DND-41 (cell line): ENCODE results near the gene ADAMTS19.

Source experiments
- EZH2 ChIP-seq: IDR thresholded peaks from 3 replicates; pipeline ENCODE4 v1.6.1; 2012; ENCODE audit warnings: borderline replicate concordance, low read depth, mild to moderate bottlenecking, moderate library complexity, low read length, inconsistent platforms; ENCODE audit not compliant: severe bottlenecking
- TF ChIP-seq, protein P1 (sequence below): IDR thresholded peaks from 2 replicates; pipeline ENCODE4 v1.5.1; 2012; ENCODE audit warnings: borderline replicate concordance, low read length, moderate library complexity, mild to moderate bottlenecking; ENCODE audit not compliant: poor library complexity, severe bottlenecking; ENCODE audit errors: extremely low read depth

DNA sequence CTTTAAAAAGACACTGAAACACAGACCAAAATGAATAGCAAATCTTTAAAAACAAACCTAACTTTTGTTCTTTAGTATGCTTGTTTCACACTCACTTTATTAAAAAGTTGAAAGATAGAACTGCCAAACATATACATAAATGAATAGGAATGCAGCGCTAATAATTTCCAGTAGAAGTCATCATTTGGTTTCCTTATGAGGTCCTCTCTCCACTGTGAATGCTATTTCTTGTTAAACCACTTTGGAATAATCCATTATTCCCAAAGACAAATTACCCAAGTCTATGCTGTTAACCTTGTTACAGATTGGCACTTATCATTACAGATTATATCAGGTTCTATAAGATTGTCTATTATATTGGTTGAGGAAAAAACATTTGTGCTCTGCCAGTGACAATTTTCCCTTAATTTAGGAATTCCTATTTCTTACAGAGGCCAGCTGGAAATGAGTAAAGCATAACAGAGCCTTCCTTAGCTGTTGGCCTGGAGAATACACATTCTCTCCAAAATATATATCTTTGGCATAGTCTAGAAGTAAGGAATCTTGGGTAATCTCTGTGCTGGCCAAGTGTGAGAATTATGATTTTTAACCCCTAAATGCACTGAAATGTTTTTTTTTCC, 258.5 kb downstream of the ADAMTS19 start:
- TF ChIP-seq, protein P1, sequence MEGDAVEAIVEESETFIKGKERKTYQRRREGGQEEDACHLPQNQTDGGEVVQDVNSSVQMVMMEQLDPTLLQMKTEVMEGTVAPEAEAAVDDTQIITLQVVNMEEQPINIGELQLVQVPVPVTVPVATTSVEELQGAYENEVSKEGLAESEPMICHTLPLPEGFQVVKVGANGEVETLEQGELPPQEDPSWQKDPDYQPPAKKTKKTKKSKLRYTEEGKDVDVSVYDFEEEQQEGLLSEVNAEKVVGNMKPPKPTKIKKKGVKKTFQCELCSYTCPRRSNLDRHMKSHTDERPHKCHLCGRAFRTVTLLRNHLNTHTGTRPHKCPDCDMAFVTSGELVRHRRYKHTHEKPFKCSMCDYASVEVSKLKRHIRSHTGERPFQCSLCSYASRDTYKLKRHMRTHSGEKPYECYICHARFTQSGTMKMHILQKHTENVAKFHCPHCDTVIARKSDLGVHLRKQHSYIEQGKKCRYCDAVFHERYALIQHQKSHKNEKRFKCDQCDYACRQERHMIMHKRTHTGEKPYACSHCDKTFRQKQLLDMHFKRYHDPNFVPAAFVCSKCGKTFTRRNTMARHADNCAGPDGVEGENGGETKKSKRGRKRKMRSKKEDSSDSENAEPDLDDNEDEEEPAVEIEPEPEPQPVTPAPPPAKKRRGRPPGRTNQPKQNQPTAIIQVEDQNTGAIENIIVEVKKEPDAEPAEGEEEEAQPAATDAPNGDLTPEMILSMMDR: no peak
- no peak for TF ChIP-seq EZH2
